Thoracic aorta (tissue), 2 donors: ENCODE data around the gene ROPN1. TPM values are rescaled to one million over a fixed set of nuclear protein-coding genes. Genes with fewer than 3 reads are reported as not detected.
A peak's percentile ranks its signal among the peaks of the same experiment; 100 is the strongest.
"Not testable (repeated sequence)": the region's sequence is repeated elsewhere in the genome, so short reads cannot be mapped to it uniquely, and the experiment has no call there.

ENCODE experiments used
- ATAC-seq: fragments of 150-250 bp; one replicate; pipeline ENCODE4 v1.8.0; 2017; ENCODE audit warnings: low read depth; ENCODE audit not compliant: insufficient number of reproducible peaks, low FRiP score
- DNase-seq: peaks from one replicate; pipeline ENCODE4 v3.0.0-alpha.2; 2020; ENCODE audit warnings: low spot score
- H3K27ac ChIP-seq, 2 donors: fragments of 200-600 bp; sonication (generic); 1 replicate in 1 of 2; 2 replicates in 1 of 2; pipeline ENCODE4 v1.5.1; 2016; ENCODE audit warnings: mild to moderate bottlenecking in 2 of 2, moderate library complexity in 2 of 2
- H3K27me3 ChIP-seq: fragments of 200-600 bp; sonication (generic); replicated peaks from 2 replicates; pipeline ENCODE4 v1.6.0; 2016; ENCODE audit warnings: mild to moderate bottlenecking; ENCODE audit not compliant: insufficient read depth
- H3K36me3 ChIP-seq: fragments of 200-600 bp; sonication (generic); one replicate; pipeline ENCODE4 v1.5.1; 2016
- H3K4me1 ChIP-seq, 2 donors: fragments of 200-600 bp; sonication (generic); 1 replicate in 1 of 2; 2 replicates in 1 of 2; pipeline versions ENCODE4 v1.5.1 to v1.6.0; 2016; ENCODE audit warnings: low read depth in 2 of 2, mild to moderate bottlenecking in 1 of 2; ENCODE audit not compliant: control insufficient read depth in 1 of 2
- H3K4me3 ChIP-seq: fragments of 200-600 bp; sonication (generic); 2 replicates; pipeline ENCODE4 v1.5.1; 2016; ENCODE audit warnings: mild to moderate bottlenecking
- H3K9me3 ChIP-seq: fragments of 200-600 bp; sonication (generic); 2 replicates; pipeline ENCODE4 v1.5.1; 2016
- total RNA-seq, 2 donors: library from RNA; depleted of rRNA; stranded (reverse); fragments of >200 nt; gene quantifications; one replicate each; pipeline versions ENCODE4 v1.1.0 to v1.2.3, GENCODE V29; 2016
- TF ChIP-seq, protein P1 (sequence below): fragments of 200-600 bp; sonication (generic); IDR thresholded peaks from one replicate; pipeline ENCODE4 v1.5.1; 2019; ENCODE audit warnings: antibody characterized with exemption

The ROPN1 gene
- total RNA-seq, 2 donors from 2014 or later: not detected

GRCh38 chr3:124019291-124019690 lies 27.4 kb upstream of the ROPN1 start:
- ATAC-seq: no peak
- Histone ChIP-seq H3K27me3 (no peaks in the 10 kb centered on the region), H3K9me3 (no peaks in the 10 kb centered on the region), H3K36me3 (no peaks in the 10 kb centered on the region), H3K4me3 (no peak overlapping the region), H3K4me1 (peaks cover 15 to 44% of the 10 kb centered on the region in 2 donors), H3K27ac (peak overlapping the region in 1 of 2 donors; percentile 76)
- TF ChIP-seq, protein P1, sequence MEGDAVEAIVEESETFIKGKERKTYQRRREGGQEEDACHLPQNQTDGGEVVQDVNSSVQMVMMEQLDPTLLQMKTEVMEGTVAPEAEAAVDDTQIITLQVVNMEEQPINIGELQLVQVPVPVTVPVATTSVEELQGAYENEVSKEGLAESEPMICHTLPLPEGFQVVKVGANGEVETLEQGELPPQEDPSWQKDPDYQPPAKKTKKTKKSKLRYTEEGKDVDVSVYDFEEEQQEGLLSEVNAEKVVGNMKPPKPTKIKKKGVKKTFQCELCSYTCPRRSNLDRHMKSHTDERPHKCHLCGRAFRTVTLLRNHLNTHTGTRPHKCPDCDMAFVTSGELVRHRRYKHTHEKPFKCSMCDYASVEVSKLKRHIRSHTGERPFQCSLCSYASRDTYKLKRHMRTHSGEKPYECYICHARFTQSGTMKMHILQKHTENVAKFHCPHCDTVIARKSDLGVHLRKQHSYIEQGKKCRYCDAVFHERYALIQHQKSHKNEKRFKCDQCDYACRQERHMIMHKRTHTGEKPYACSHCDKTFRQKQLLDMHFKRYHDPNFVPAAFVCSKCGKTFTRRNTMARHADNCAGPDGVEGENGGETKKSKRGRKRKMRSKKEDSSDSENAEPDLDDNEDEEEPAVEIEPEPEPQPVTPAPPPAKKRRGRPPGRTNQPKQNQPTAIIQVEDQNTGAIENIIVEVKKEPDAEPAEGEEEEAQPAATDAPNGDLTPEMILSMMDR: no peak
- DNase-seq: no peak

- H3K9me3 ChIP-seq, DNase-seq, H3K36me3 ChIP-seq, ATAC-seq, H3K27me3 ChIP-seq: not testable (repeated sequence)
- H3K27ac ChIP-seq: peak overlapping the region; percentile 64 to 76
- H3K4me1 ChIP-seq: peaks cover 15 to 51% of the 10 kb centered on the region in 2 donors
- H3K4me3 ChIP-seq: peak overlapping the region; percentile 28
Observed at GRCh38 chr3:124017502-124017901, 25.6 kb upstream of the ROPN1 start.

GRCh38 chr3:124016483-124016882 lies 24.6 kb upstream of the ROPN1 start:
- peaks cover 15 to 51% of the 10 kb centered on the region in 2 donors for H3K4me1 ChIP-seq
- H3K27me3 ChIP-seq, H3K9me3 ChIP-seq, H3K36me3 ChIP-seq, DNase-seq, H3K4me3 ChIP-seq: not testable (repeated sequence)
- TF ChIP-seq, protein P1: peak; percentile 58
- peak; percentile 80 for ATAC-seq
- peak overlapping the region; percentile 76 to 80 for H3K27ac ChIP-seq

DNA sequence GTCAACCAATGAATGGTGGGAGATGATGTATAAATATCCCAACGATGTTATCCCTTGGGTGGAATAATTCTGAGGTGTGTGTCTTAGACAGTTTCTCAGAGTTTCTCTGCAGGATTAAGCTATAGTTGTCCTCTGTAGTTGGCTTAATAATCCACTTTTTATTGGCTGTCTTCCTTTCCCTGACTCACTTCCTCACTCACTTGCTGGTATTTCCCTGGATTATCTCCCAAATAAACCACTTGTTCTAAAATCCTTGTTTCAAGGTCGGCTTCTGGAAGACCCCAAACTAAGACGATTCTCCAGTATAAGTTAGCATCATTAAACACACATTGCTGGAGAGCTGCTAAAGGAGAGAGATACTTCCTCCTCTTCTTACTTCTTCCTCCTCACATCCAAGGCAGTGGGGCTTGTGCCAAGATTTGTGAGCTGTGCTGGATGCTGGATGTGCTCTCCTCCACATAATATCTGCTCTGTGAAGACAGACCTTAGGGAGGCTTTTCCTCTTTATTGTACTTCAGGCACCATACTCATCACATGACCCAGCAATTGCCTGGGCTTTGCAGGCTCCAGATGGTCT lies 22.5 kb upstream of the ROPN1 start:
- no peak overlapping the region for H3K4me3 ChIP-seq
- ATAC-seq: no peak
- H3K36me3 ChIP-seq: no peaks in the 10 kb centered on the region
- no peaks in the 10 kb centered on the region for H3K27me3 ChIP-seq
- peaks cover 15 to 51% of the 10 kb centered on the region in 2 donors for H3K4me1 ChIP-seq
- TF ChIP-seq, protein P1: no peak
- H3K27ac ChIP-seq: peak overlapping the region; percentile 76 to 80
- H3K9me3 ChIP-seq: no peaks in the 10 kb centered on the region
- DNase-seq: no peak

DNA sequence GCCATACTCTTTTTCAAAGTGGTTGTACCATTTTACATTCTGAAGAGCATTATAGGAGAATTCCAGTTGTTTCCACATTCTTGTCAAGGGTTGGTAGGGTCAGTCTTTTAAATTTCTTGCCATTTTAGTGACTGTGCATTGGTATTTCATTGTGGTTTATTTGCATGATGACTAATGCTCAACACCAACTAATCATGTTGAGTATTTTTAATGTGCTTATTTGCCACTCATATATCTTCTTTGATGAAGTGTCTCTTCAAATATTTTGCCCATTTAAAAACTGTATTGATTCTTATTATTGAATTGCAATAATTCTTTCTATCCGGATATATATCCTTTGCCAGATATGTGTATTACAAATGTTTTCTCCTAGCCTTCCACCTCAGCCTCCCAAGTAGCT lies 16.4 kb upstream of the ROPN1 start:
- not testable (repeated sequence) for H3K27ac ChIP-seq, H3K36me3 ChIP-seq, ATAC-seq, DNase-seq, H3K4me3 ChIP-seq, H3K9me3 ChIP-seq, H3K27me3 ChIP-seq
- H3K4me1 ChIP-seq: peaks cover 6 to 13% of the 10 kb centered on the region in 2 donors

DNA sequence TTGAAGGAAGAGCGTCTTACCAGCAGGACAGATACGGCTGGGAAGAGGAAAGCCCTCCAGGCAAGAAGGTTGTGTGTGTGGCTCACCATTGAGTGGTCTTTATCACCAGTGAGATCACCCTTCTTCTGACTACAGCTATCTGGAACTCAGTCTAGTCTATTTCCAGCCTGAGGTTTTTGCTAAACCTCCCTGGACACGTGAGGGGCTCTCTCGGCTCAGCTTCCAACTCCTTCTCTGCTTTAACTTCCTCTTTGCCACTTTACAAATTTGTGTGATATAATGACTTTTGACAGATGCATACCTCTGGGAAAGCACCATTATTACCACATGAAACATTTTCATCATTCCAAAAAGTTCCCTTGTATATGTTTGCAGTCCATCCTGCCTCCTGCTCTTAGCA lies 15.3 kb upstream of the ROPN1 start:
- Histone ChIP-seq H3K27ac (peak overlapping the region in 1 of 2 donors; percentile 38), H3K27me3 (no peaks in the 10 kb centered on the region), H3K4me3 (no peak overlapping the region), H3K4me1 (peaks cover 11 to 23% of the 10 kb centered on the region in 2 donors), H3K9me3 (no peaks in the 10 kb centered on the region), H3K36me3 (no peaks in the 10 kb centered on the region)
- DNase-seq: no peak
- no peak for ATAC-seq
- TF ChIP-seq, protein P1: no peak

- DNase-seq, ATAC-seq, H3K4me3 ChIP-seq, H3K9me3 ChIP-seq, H3K27me3 ChIP-seq, H3K36me3 ChIP-seq: not testable (repeated sequence)
- peaks cover 12 to 48% of the 10 kb centered on the region in 2 donors for H3K4me1 ChIP-seq
- peak overlapping the region; percentile 16 to 76 for H3K27ac ChIP-seq
Observed at GRCh38 chr3:124002405-124003079, 10.6 kb upstream of the ROPN1 start.

GRCh38 chr3:124001366-124001765 lies 9.4 kb upstream of the ROPN1 start:
- H3K4me3 ChIP-seq, H3K27me3 ChIP-seq, H3K9me3 ChIP-seq, H3K36me3 ChIP-seq, ATAC-seq, DNase-seq: not testable (repeated sequence)
- Histone ChIP-seq H3K4me1 (peaks cover 10 to 49% of the 10 kb centered on the region in 2 donors), H3K27ac (peak overlapping the region in 1 of 2 donors; percentile 76)
